ENCODE data around the gene EVI5. TPM values are rescaled to one million over a fixed set of nuclear protein-coding genes. Genes with fewer than 3 reads are reported as not detected.

Gene EVI5
- total and polyA plus RNA-seq, 2 donors (not counting 1 experiment from before 2014, with no cell fraction given): 1.5 to 36.3 TPM

- POLR2A ChIA-PET: no interaction called here
- ATAC-seq (ENCODE audit: low read depth): no peak
These were observed 281.6 kb downstream of the EVI5 start for GRCh38 chr1:92503043-92503925.

More at GRCh38 chr1:92503043-92503925, 281.6 kb downstream of the EVI5 start:
- CTCF ChIA-PET: no interaction called here
- 40% methylated on average over 1 of the region's 6 CpGs for WGBS (ENCODE audit: insufficient coverage)
- no peaks in the 10 kb centered on the region for H3K36me3 ChIP-seq (replicated peaks in 1 of 2; ENCODE audit: control extremely low read depth in 1 of 2, control insufficient read depth in 1 of 2, extremely low read depth in 1 of 2, insufficient read depth in 2 of 2, low read length in 1 of 2)
- no peaks in the 10 kb centered on the region for H3K9me3 ChIP-seq (ENCODE audit: control extremely low read depth in 1 of 3, control insufficient read depth in 2 of 3, insufficient read depth in 1 of 3, low read length in 2 of 3)
- H3K4me1 Mint-ChIP-seq: peaks cover 15% of the 10 kb centered on the region
- H3K27me3 ChIP-seq (replicated peaks in 1 of 4; ENCODE audit: control extremely low read depth in 1 of 4, control insufficient read depth in 3 of 4, insufficient read depth in 4 of 4, low read length in 3 of 4): no peaks in the 10 kb centered on the region
- H3K79me2 ChIP-seq (ENCODE audit: control insufficient read depth, insufficient read depth, low read length): no peaks in the 10 kb centered on the region
- no peak overlapping the region for H3K27ac ChIP-seq (ENCODE audit: low read length in 2 of 2)
- no peak overlapping the region for H3K4me3 Mint-ChIP-seq
- no peak overlapping the region for H3K4me2 ChIP-seq (replicated peaks; ENCODE audit: low read depth, low read length, poor library complexity, severe bottlenecking)
- no peak overlapping the region for H3K9ac ChIP-seq (ENCODE audit: low read length)
- intact Hi-C loops (cut with micrococcal nuclease): no loop called here
- H4K20me1 ChIP-seq (ENCODE audit: control insufficient read depth, insufficient read depth, low read length, poor library complexity, severe bottlenecking): no peaks in the 10 kb centered on the region
- H3K4me3 ChIP-seq (ENCODE audit: control extremely low read depth in 1 of 5, extremely low read depth in 1 of 5, insufficient read depth in 1 of 5, low read depth in 2 of 5, low read length in 4 of 5): no peak overlapping the region
- no peaks in the 10 kb centered on the region for H3K27me3 Mint-ChIP-seq
- H3K9me3 Mint-ChIP-seq (ENCODE audit: insufficient read depth): no peaks in the 10 kb centered on the region
- H3K27ac Mint-ChIP-seq: no peak overlapping the region
- H3K4me1 ChIP-seq (ENCODE audit: control insufficient read depth in 2 of 2, insufficient read depth in 2 of 2, low read length in 2 of 2): peaks cover 0 to 6% of the 10 kb centered on the region in 2 donors
- no peak for DNase-seq
- H2AFZ ChIP-seq (ENCODE audit: insufficient read depth, low read depth, low read length, poor library complexity, severe bottlenecking): no peak overlapping the region
- TF ChIP-seq EZH2 (IDR thresholded peaks at IDR 0.05; ENCODE audit: borderline replicate concordance, insufficient read depth, low read depth, low read length, poor library complexity, severe bottlenecking) (no peak), CTCF (IDR thresholded peaks at IDR 0.05) (no peak)

Data from B cell (primary cell).